Right lobe of liver (tissue), 6 donors: ENCODE measurements around the gene PDLIM5. TPM values are rescaled to one million over a fixed set of nuclear protein-coding genes. Genes with fewer than 3 reads are reported as not detected.
"Not testable (repeated sequence)": the region's sequence is repeated elsewhere in the genome, so short reads cannot be mapped to it uniquely, and the experiment has no call there.

Source experiments
- ATAC-seq, 4 donors: fragments of 200-7000 bp; cut with Tn5 transposase; one replicate each; pipeline ENCODE4 v1.9.1; 2020; ENCODE audit warnings: mild to moderate bottlenecking in 4 of 4, moderate library complexity in 4 of 4
- DNase-seq, 3 donors: peaks; one replicate each; pipeline ENCODE4 v3.0.0-alpha.2; 2020
- H3K27ac ChIP-seq, 3 donors: fragments of 200-600 bp; one replicate each; pipeline ENCODE4 v1.8.0; 2022
- H3K27me3 ChIP-seq, 2 donors: fragments of 200-600 bp; one replicate each; pipeline ENCODE4 v1.8.0; 2022
- H3K36me3 ChIP-seq, 4 donors: fragments of 200-600 bp; sonication (generic) in 1 of 4; one replicate each; pipeline versions ENCODE4 v1.5.1 to v1.8.0; 2017 to 2022; ENCODE audit warnings: control low read depth in 1 of 4
- H3K4me1 ChIP-seq, 4 donors: fragments of 200-600 bp; sonication (generic) in 1 of 4; one replicate each; pipeline versions ENCODE4 v1.5.1 to v1.8.0; 2017 to 2022; ENCODE audit warnings: control low read depth in 1 of 4
- H3K4me3 ChIP-seq, 3 donors: fragments of 200-600 bp; one replicate each; pipeline ENCODE4 v1.8.0; 2022
- H3K9me3 ChIP-seq, 4 donors: fragments of 200-600 bp; sonication (generic) in 1 of 4; one replicate each; pipeline versions ENCODE4 v1.5.1 to v1.8.0; 2017 to 2022; ENCODE audit warnings: control low read depth in 1 of 4
- POLR2A ChIP-seq: fragments of 450-650 bp; IDR thresholded peaks from one replicate; pipeline ENCODE4 v1.6.1; 2017; ENCODE audit warnings: antibody characterized with exemption, mild to moderate bottlenecking
- WGBS: methylation state at CpG from one replicate; pipeline ENCODE4 v1.1.6; 2018; ENCODE audit warnings: low coverage, low lambda C conversion rate; ENCODE audit not compliant: insufficient coverage; ENCODE audit errors: missing lambda C conversion rate; 5-methylcytosine and 5-hydroxymethylcytosine counted together
- intact Hi-C, 2 donors: fragments of 100-400 bp; cut with DNase I; formaldehyde crosslinking; loops; one replicate each; pipeline versions ENCODE4 v1.11.2 to v1.14.1; 2022
- total RNA-seq, 6 experiments: library from RNA; depleted of rRNA in 2 of 6; stranded (reverse); fragments of >200 nt in 2 of 6; fragmentation: NEBNext Ultra II Directional in 3 of 6; extraction: Animal tissue kit (Norgen Biotek cat#: 25700) in 3 of 6; gene quantifications; one replicate each; pipeline versions ENCODE4 v1.1.0 to v1.2.4, GENCODE V29; 2016 to 2023
- TF ChIP-seq, protein P1 (sequence below), 4 donors: fragments of 200-600 bp in 3 of 4; fragments of 450-650 bp in 1 of 4; IDR thresholded peaks; one replicate each; pipeline versions ENCODE4 v1.5.1 to v1.8.0; 2016 to 2022; ENCODE audit warnings: antibody characterized with exemption in 4 of 4, mild to moderate bottlenecking in 2 of 4
- donor health status: DM: no; HTN: yes; CAD: no.
- donor health status: DM: no; HTN: no; CAD: no.
- donor health status: DM: no; HTN: no; CAD: no.
- donor health status: DM: no; HTN: yes; CAD: no.
- donor health status: DM: no; HTN: yes; CAD: no.

PDLIM5 gene
- total RNA-seq, 6 experiments from 2014 or later: 71.9 to 135 (median 101) TPM

DNA sequence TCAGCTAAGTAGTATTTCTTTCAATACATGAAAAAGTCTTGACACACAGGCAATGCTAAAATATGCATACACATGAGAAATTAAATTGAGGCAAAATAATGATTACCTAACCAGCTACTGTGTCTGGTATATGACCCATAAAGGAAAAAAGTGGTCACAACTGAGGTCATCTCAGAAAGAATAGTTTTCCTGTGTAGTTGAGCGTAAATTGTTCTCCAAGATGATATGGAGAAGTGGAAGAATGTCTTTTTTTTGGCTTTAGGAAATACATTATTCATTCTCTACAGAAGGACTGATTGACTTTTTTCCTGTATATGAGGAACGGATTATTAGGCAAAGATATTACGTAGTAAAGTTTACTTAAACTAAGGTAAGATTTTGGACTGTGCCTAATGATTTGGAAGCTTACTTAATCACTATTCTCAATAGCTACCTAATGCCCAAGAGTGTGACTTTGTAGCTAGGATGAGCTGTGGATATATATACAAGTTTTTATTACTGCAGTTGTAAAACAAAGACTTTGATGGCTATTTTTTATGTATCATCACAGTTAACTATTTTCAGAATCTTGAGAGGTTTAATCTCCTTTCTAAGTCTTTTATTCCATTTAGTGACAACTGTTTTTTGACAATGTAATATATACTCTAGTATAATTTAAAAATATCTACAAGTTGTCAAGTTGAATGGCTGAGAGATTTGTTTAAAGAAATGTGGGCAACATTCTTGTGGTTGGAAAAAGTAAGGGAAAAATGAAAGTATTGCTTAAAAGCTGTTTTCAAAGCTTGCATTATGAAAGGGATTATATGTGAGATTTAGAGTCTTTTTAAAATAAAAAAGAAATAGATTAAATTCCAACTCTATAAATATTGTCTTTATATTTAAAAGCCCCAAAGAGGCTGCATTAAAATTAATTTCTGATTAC is 100.2 kb downstream of the PDLIM5 start:
- Histone ChIP-seq H3K27me3 (no peaks in the 10 kb centered on the region), H3K36me3 (no peaks in the 10 kb centered on the region), H3K27ac (peak overlapping the region in 1 of 3 donors; percentile 4), H3K4me1 (no peaks in the 10 kb centered on the region), H3K4me3 (no peak overlapping the region), H3K9me3 (no peaks in the 10 kb centered on the region)
- ATAC-seq (peak; percentile 33 to 69 (median 53)), DNase-seq (no peak)
- intact Hi-C loops: no loop called here
- WGBS: 58% methylated on average over 3 of the region's 3 CpGs
- TF ChIP-seq, protein P1, sequence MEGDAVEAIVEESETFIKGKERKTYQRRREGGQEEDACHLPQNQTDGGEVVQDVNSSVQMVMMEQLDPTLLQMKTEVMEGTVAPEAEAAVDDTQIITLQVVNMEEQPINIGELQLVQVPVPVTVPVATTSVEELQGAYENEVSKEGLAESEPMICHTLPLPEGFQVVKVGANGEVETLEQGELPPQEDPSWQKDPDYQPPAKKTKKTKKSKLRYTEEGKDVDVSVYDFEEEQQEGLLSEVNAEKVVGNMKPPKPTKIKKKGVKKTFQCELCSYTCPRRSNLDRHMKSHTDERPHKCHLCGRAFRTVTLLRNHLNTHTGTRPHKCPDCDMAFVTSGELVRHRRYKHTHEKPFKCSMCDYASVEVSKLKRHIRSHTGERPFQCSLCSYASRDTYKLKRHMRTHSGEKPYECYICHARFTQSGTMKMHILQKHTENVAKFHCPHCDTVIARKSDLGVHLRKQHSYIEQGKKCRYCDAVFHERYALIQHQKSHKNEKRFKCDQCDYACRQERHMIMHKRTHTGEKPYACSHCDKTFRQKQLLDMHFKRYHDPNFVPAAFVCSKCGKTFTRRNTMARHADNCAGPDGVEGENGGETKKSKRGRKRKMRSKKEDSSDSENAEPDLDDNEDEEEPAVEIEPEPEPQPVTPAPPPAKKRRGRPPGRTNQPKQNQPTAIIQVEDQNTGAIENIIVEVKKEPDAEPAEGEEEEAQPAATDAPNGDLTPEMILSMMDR (IDR thresholded peaks at IDR 0.05): no peak
- TF ChIP-seq POLR2A: no peak

DNA sequence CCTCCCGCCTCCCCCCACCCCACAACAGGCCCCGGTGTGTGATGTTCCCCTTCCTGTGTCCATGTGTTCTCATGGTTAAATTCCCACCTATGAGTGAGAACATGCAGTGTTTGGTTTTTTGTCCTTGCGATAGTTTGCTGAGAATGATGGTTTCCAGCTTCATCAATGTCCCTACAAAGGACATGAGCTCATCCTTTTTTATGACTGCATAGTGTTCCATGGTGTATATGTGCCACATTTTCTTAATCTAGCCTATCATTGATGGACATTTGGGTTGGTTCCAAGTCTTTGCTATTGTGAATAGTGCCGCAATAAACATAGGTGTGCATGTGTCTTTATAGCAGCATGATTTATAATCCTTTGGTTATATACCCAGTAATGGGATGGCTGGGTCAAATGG is 104.3 kb downstream of the PDLIM5 start:
- H3K9me3 ChIP-seq, intact Hi-C loops, H3K4me3 ChIP-seq, H3K36me3 ChIP-seq, H3K27me3 ChIP-seq, ATAC-seq, H3K27ac ChIP-seq, DNase-seq: not testable (repeated sequence)
- whole genome bisulfite sequencing: 89% methylated on average over 1 of the region's 4 CpGs
- peaks cover 0 to 19% (median 2%) of the 10 kb centered on the region in 4 donors for H3K4me1 ChIP-seq

GRCh38 chr4:94557632-94558031 is 105.9 kb downstream of the PDLIM5 start:
- WGBS: no CpG with 5 or more reads among the region's 1 CpG
- H3K27ac ChIP-seq, intact Hi-C loops, DNase-seq, H3K9me3 ChIP-seq, H3K27me3 ChIP-seq, H3K4me3 ChIP-seq, H3K36me3 ChIP-seq, ATAC-seq: not testable (repeated sequence)
- H3K4me1 ChIP-seq: peaks cover 0 to 35% (median 8%) of the 10 kb centered on the region in 4 donors

DNA sequence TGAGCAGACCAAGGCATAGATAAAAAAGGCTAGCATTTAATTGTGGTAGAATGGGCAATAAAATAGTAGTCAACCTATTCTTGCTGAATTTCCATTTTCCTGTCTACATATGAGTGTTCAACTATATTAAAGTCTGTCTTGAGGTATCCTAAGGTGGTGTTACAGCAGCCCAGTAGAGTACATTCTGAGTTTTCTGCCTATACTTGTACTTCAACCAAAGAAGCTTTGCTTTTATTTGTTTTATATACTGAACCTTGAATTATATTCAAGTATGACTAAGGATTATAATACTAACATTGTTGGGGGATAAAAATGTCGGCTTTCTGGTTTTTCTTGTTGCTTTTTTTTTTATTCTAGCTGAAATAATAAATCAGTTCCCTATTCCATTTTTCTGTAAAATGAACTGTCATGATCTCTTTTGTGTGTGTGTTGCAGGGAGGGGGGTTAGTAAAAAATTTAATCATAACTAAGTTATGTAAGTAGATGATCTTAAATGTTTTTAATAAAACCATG is 106.7 kb downstream of the PDLIM5 start:
- intact Hi-C loops: no loop called here
- ATAC-seq (no peak), DNase-seq (no peak)
- Histone ChIP-seq H3K9me3 (no peaks in the 10 kb centered on the region), H3K4me1 (peaks cover 0 to 43% (median 9%) of the 10 kb centered on the region in 4 donors), H3K27ac (no peak overlapping the region), H3K4me3 (no peak overlapping the region), H3K27me3 (no peaks in the 10 kb centered on the region), H3K36me3 (no peaks in the 10 kb centered on the region)
- TF ChIP-seq POLR2A: no peak
- TF ChIP-seq, protein P1 (IDR thresholded peaks at IDR 0.05): no peak
- WGBS: 88% methylated on average over 1 of the region's 1 CpG

DNA sequence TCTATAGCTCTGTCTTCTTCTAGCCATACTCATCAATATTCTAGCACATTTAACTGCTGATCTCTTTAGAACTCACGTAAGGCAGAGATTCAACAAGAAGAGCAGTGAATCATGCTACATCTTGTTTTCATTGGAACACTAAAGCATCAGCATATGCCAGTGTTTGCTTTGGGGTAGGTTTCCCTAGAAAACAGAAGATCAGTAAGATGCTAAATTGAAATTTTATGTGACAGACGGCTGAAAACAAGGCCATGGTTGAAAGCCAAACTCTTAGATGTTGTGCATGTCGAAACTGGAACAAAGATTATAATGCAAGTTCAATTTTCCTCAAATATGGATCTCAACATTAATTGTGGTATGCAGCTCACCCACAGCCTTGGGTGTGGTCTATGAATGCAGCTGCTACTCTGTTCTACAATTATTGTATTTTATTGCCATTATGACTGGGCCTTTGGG is 107.6 kb downstream of the PDLIM5 start:
- no peaks in the 10 kb centered on the region for H3K27me3 ChIP-seq
- intact Hi-C loops: no loop called here
- no peaks in the 10 kb centered on the region for H3K9me3 ChIP-seq
- 64% methylated on average over 3 of the region's 3 CpGs for WGBS
- H3K36me3 ChIP-seq: no peaks in the 10 kb centered on the region
- no peak overlapping the region for H3K4me3 ChIP-seq
- peaks cover 0 to 51% (median 11%) of the 10 kb centered on the region in 4 donors for H3K4me1 ChIP-seq
- ATAC-seq: no peak
- DNase-seq: no peak
- TF ChIP-seq, protein P1 (IDR thresholded peaks at IDR 0.05): no peak
- TF ChIP-seq POLR2A: no peak
- H3K27ac ChIP-seq: no peak overlapping the region
